Measurements from ENCODE around the gene CCDC51. TPM values are rescaled to one million over a fixed set of nuclear protein-coding genes. Genes with fewer than 3 reads are reported as not detected.

CCDC51 gene
- polyA plus RNA-seq, 4 donors, result 11.1 to 22.6 (median 21.7) TPM

DNA sequence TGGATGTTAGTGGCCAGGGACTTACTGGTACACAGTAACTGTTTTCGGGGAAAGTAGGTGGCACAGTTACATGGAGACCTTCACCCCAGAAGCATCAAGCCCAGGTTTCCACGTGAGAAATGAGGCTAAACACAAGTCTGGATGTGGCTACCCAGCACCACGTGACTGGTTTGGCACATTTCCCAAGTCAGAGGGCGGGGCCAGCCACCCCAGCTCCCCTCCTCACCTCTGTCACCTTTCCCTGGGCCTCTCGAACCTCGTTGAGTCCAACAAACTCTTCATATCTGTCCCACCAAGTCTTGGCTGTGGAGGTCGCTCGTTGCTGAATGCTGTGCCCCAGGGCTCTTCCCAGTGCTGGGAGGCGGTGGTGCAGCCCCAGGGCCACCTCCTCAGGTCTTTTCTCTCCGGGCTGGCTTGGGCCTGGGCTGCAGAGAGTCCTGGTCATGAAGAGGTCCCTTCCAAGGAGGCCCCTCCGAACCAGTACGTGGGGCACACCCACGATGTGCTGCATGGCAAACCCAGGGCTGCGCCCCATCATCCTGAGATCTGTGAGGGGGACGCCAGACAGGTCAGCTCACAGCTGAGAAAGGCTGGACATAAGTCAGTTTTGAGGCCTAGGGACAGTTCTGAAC, 5.2 kb downstream of the CCDC51 start:
- Histone ChIP-seq H3K27me3 (ENCODE audit: control insufficient read depth in 3 of 3, insufficient read depth in 3 of 3, low read length in 3 of 3) (no peaks in the 10 kb centered on the region), H3K36me3 (ENCODE audit: control insufficient read depth in 3 of 3, insufficient read depth in 2 of 3, low read depth in 1 of 3, low read length in 3 of 3) (peaks cover 0 to 34% (median 2%) of the 10 kb centered on the region in 3 donors), H3K4me3 (ENCODE audit: low read depth in 1 of 3, low read length in 3 of 3) (no peak overlapping the region), H3K27ac (ENCODE audit: low read depth in 1 of 3, low read length in 2 of 3) (peak overlapping the region; percentile 73 to 91 (median 75)), H3K9me3 (ENCODE audit: control insufficient read depth in 2 of 2, insufficient read depth in 1 of 2, low read depth in 1 of 2, low read length in 1 of 2) (no peaks in the 10 kb centered on the region), H3K4me1 (ENCODE audit: control insufficient read depth in 3 of 3, insufficient read depth in 2 of 3, low read depth in 1 of 3, low read length in 2 of 3) (peaks cover 3 to 57% (median 6%) of the 10 kb centered on the region in 3 donors)
- FAIRE-seq (no peak), DNase-seq (peak; percentile 55 to 71)
- WGBS, 3 donors, result 57 to 67% (median 57%) methylated on average over 15 of the region's 15 CpGs

DNA sequence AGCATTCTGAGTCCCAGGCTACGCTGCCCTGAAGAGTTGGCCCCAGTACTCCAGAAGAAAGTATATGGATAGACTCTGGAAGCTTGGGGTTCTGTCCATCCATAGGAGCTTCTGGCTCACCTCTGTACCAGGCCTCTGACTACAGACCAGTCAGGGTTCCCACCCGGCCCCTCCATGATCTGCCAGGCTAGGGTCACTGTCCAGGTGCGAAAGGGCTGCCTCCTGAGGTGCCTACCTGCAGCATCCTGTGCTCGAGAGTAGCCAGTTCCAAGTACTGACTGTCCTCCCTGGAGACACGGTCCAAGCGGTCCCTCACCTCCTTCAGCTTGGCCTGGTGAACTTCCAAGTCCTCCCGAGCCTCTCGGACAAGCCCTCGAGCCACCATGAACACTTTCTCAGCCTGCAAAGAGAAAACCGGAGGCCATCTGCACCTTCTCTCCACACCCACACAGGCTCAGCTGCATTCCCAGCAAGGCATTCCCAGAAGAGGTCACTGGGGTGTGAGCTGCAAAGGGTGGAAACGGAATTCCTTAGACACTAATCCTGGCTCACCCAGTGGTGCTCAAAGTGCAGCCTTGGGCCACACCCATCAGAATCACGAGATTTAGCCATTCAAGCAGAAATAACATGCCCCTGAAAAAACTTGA, 6.3 kb downstream of the CCDC51 start:
- peak overlapping the region; percentile 75 to 91 (median 81) for H3K27ac ChIP-seq (ENCODE audit: low read depth in 1 of 3, low read length in 2 of 3)
- FAIRE-seq, result no peak

DNA sequence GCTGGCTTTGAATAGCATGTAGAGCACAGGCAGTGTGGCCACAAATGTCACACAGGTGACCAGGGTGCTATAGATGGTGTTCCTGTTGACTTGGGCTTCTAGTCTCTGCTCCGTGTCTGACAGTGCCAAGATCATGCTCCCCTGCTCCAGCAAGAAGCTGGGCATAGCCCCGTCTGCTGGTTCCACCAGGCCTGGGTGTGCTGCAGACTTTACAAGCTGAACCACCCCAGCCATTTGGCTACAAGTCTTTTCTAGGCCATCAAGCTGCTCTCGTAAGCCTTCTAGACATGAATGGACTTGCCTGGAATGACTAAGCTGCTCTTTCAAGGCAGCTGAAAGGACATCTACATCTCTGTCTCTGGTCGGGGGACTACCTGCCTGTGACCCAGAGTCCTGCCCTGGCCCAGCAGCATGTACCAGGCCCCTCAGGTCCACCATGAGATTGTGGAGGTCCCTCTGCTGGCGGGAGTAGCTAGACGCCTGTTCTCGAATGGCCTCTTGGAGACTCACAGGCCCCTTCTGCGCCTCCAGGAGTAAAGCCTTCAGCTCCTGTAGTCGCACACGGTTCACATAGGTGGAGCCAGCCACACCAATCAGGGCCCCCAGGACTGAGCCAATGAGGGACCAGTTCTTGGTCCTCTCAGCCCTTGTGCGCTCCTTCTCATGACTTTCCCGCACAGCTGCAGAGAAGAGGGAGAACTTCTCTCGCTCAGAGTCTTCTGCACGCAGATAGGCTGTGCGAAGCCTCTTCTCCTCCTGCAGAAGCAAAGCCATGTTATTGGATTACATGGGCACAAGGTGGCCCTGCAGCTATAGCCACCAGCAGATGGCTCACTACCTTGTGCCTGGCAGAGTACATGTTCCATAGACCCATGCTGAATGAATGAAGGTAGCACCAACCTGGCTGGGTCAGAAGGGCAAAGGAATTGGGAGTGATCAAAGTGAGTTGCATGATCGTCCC, 7.2 kb downstream of the CCDC51 start:
- peaks cover 3 to 62% (median 6%) of the 10 kb centered on the region in 3 donors for H3K4me1 ChIP-seq (ENCODE audit: control insufficient read depth in 3 of 3, insufficient read depth in 2 of 3, low read depth in 1 of 3, low read length in 2 of 3)
- H3K4me3 ChIP-seq (ENCODE audit: low read depth in 1 of 3, low read length in 3 of 3), result peak overlapping the region in 1 of 3 donors; percentile 30

More for the DNA sequence above, 6.3 kb downstream of the CCDC51 start:
- Histone ChIP-seq H3K4me1 (ENCODE audit: control insufficient read depth in 3 of 3, insufficient read depth in 2 of 3, low read depth in 1 of 3, low read length in 2 of 3) (peaks cover 3 to 57% (median 6%) of the 10 kb centered on the region in 3 donors), H3K4me3 (ENCODE audit: low read depth in 1 of 3, low read length in 3 of 3) (peak overlapping the region in 2 of 3 donors; percentile 13 to 30), H3K27me3 (ENCODE audit: control insufficient read depth in 3 of 3, insufficient read depth in 3 of 3, low read length in 3 of 3) (no peaks in the 10 kb centered on the region), H3K36me3 (ENCODE audit: control insufficient read depth in 3 of 3, insufficient read depth in 2 of 3, low read depth in 1 of 3, low read length in 3 of 3) (peaks cover 0 to 34% (median 2%) of the 10 kb centered on the region in 3 donors), H3K9me3 (ENCODE audit: control insufficient read depth in 2 of 2, insufficient read depth in 1 of 2, low read depth in 1 of 2, low read length in 1 of 2) (no peaks in the 10 kb centered on the region)
- 27 to 63% (median 61%) methylated on average over 12 of the region's 12 CpGs for WGBS, 3 donors
- DNase-seq, result peak; percentile 95

DNA sequence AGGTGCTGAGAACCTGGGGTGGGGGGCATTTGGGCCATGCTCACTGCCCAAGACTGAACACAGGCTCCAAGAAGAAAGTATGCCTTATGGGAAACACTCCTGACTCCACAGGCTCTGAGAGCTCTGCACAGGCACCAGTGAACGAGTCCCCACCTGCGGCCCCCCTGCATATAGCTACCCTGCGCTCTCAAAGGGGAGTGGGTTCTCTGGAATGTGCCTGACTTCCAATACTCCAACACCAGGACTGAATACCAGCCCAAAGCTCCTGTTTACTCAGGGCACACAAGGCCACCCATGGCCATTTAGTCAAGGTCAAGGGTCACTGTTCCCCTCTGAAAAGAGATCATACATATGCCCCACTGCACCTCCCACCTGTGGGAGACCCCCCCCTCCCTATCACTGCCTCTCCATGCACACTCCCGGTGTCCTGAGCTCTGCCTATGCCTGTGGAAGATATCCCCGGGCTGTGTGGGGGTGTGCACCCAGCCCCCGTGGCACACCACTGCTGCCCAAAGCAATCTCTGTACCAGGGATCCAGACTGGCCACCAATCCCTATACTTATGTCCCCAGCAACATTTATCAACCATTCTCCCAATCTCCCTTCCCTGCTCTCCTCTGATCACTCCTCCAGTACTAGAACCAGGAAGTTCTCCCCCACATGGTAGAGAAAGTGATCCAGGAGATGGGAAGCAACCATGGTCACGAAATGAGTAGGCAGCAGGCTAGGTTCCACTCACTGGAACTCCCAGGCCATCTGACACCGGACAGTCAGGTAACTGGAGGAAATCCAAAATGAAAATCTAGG, 8.5 kb downstream of the CCDC51 start:
- Histone ChIP-seq H3K4me3 (ENCODE audit: low read depth in 1 of 3, low read length in 3 of 3) (no peak overlapping the region), H3K27ac (ENCODE audit: low read depth in 1 of 3, low read length in 2 of 3) (peak overlapping the region in 2 of 3 donors; percentile 17 to 98), H3K36me3 (ENCODE audit: control insufficient read depth in 3 of 3, insufficient read depth in 2 of 3, low read depth in 1 of 3, low read length in 3 of 3) (peaks cover 0 to 39% (median 2%) of the 10 kb centered on the region in 3 donors), H3K9me3 (ENCODE audit: control insufficient read depth in 2 of 2, insufficient read depth in 1 of 2, low read depth in 1 of 2, low read length in 1 of 2) (no peaks in the 10 kb centered on the region), H3K4me1 (ENCODE audit: control insufficient read depth in 3 of 3, insufficient read depth in 2 of 3, low read depth in 1 of 3, low read length in 2 of 3) (peaks cover 6 to 75% (median 6%) of the 10 kb centered on the region in 3 donors), H3K27me3 (ENCODE audit: control insufficient read depth in 3 of 3, insufficient read depth in 3 of 3, low read length in 3 of 3) (no peaks in the 10 kb centered on the region)
- peak in 1 of 2 donors; percentile 40 for DNase-seq
- 82 to 90% (median 88%) methylated on average over 8 of the region's 8 CpGs for WGBS, 3 donors
- FAIRE-seq, result no peak

More for the DNA sequence above, 7.2 kb downstream of the CCDC51 start:
- Histone ChIP-seq H3K9me3 (ENCODE audit: control insufficient read depth in 2 of 2, insufficient read depth in 1 of 2, low read depth in 1 of 2, low read length in 1 of 2) (no peaks in the 10 kb centered on the region), H3K36me3 (ENCODE audit: control insufficient read depth in 3 of 3, insufficient read depth in 2 of 3, low read depth in 1 of 3, low read length in 3 of 3) (peaks cover 0 to 34% (median 2%) of the 10 kb centered on the region in 3 donors), H3K27ac (ENCODE audit: low read depth in 1 of 3, low read length in 2 of 3) (peak overlapping the region; percentile 75 to 91 (median 81)), H3K27me3 (ENCODE audit: control insufficient read depth in 3 of 3, insufficient read depth in 3 of 3, low read length in 3 of 3) (no peaks in the 10 kb centered on the region)
- DNase-seq, result peak; percentile 46 to 65
- 82 to 87% (median 83%) methylated on average over 16 of the region's 16 CpGs for WGBS, 3 donors
- FAIRE-seq, result no peak

DNA sequence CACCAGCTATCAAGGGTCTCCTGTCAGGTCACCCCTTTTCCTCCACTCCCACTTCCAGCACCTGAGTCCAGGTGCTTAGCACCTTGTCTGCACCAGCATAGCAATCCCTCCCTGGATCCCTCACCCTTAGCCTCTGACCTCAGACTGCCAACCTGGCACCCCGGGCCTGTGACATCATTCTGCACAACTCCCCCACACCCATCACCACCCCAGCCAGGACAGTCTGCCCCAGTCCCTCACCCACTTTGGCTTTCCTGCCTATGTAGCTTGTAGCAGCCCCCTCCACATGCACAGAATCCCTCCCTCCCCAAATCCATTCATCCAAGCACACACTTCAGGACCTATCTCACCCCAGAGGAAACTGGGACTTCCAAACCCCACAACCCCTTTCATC, 9.2 kb downstream of the CCDC51 start:
- Histone ChIP-seq H3K27ac (ENCODE audit: low read depth in 1 of 3, low read length in 2 of 3) (peak overlapping the region in 2 of 3 donors; percentile 91 to 98), H3K4me1 (ENCODE audit: control insufficient read depth in 3 of 3, insufficient read depth in 2 of 3, low read depth in 1 of 3, low read length in 2 of 3) (peaks cover 6 to 80% (median 9%) of the 10 kb centered on the region in 3 donors), H3K9me3 (ENCODE audit: control insufficient read depth in 2 of 2, insufficient read depth in 1 of 2, low read depth in 1 of 2, low read length in 1 of 2) (no peaks in the 10 kb centered on the region), H3K36me3 (ENCODE audit: control insufficient read depth in 3 of 3, insufficient read depth in 2 of 3, low read depth in 1 of 3, low read length in 3 of 3) (peaks cover 0 to 44% (median 2%) of the 10 kb centered on the region in 3 donors), H3K27me3 (ENCODE audit: control insufficient read depth in 3 of 3, insufficient read depth in 3 of 3, low read length in 3 of 3) (no peaks in the 10 kb centered on the region), H3K4me3 (ENCODE audit: low read depth in 1 of 3, low read length in 3 of 3) (no peak overlapping the region)
- WGBS, 3 donors, result 11 to 58% (median 26%) methylated on average over 1 of the region's 1 CpG
- no peak for DNase-seq
- no peak for FAIRE-seq

DNA sequence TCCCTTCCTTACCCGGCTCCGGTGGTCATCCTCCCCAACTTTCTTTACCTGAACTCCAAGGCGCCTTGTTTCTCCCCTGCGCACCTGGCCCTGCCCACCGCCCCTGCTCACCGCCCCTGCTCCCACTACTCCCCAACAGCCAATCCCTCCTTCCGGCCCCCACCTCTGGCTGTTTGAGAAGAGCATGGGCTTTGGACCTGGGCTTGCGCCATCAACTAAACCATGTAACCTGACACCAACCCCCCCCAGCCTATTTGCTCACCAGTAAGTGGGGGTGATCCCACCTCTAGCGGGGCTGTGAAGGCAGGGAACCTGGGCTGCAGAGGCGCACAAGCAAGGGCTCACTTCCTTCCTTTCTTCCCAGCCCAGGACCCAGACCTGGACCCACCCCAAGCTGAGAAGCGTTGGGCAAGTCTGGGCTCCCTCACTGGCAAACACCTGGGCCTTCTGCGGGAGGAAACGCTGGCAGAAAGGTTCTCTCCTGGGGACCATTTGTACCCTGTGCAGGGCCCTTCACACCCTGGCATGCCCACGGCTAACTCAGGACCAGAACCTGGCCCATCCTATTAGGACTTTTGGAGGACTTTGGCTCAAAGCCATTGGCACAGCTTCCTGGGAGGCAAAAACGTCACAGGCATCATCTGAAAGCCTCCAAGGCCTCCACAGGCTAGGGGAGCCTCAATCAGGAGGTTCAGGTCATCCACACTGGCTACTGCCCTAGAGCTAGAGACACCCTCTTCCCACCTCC, 9.8 kb downstream of the CCDC51 start, which contains the start of gene PLXNB1:
Gene PLXNB1 (minus strand): TSS at position 127 of the 748 bp plus-strand sequence. CDS start 5,475 bp downstream, outside the sequence.
- peaks cover 0 to 46% (median 2%) of the 10 kb centered on the region in 3 donors for H3K36me3 ChIP-seq (ENCODE audit: control insufficient read depth in 3 of 3, insufficient read depth in 2 of 3, low read depth in 1 of 3, low read length in 3 of 3)
- H3K4me3 ChIP-seq (ENCODE audit: low read depth in 1 of 3, low read length in 3 of 3), result peak within 1 kb of the TSS; percentile 66 to 76 (median 74)
- no peak for FAIRE-seq
- peak within 1 kb of the TSS; percentile 91 to 98 (median 93) for H3K27ac ChIP-seq (ENCODE audit: low read depth in 1 of 3, low read length in 2 of 3)
- no peaks in the 10 kb centered on the region for H3K27me3 ChIP-seq (ENCODE audit: control insufficient read depth in 3 of 3, insufficient read depth in 3 of 3, low read length in 3 of 3)
- WGBS, 3 donors, result 8 to 18% (median 18%) methylated on average over 12 to 15 of the region's 15 CpGs
- H3K4me1 ChIP-seq (ENCODE audit: control insufficient read depth in 3 of 3, insufficient read depth in 2 of 3, low read depth in 1 of 3, low read length in 2 of 3), result peaks cover 6 to 80% (median 10%) of the 10 kb centered on the region in 3 donors
- H3K9me3 ChIP-seq (ENCODE audit: control insufficient read depth in 2 of 2, insufficient read depth in 1 of 2, low read depth in 1 of 2, low read length in 1 of 2), result no peaks in the 10 kb centered on the region
- peak; percentile 83 to 97 for DNase-seq

DNA sequence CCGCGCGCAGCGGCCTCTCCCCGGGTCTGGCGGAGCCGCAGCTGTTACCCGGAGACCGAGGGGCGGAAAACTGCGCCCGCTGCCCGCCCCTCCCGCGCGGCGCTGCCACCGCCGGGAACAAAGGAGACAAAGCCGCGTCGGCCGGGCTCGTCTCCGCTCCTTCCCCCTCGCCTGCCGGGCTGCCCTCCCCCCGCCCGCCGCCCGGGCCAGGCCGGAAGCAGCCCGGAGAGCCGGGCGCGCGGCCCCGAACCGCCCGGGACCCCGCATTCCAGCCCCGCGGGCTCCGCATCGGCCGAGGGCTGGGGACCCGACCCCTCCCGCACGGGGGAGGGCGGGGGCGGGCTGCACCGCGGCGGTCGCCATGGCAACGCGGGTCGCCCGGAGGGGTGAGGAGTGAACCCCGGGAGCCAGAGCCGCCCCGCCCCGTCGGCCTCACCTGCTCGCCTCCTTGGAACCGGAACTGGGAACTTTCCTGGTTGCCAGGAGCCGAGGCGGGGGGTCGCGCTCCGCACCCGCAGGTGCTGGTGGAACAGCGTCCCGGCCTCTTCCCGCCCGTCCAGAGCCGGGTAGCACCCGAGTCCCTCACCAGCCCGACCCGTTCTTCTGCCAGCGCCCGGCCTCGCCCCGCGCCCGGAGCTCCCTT, 10.5 kb downstream of the CCDC51 start:
- Histone ChIP-seq H3K4me3 (ENCODE audit: low read depth in 1 of 3, low read length in 3 of 3) (peak overlapping the region; percentile 66 to 76 (median 74)), H3K27me3 (ENCODE audit: control insufficient read depth in 3 of 3, insufficient read depth in 3 of 3, low read length in 3 of 3) (no peaks in the 10 kb centered on the region), H3K27ac (ENCODE audit: low read depth in 1 of 3, low read length in 2 of 3) (peak overlapping the region; percentile 91 to 98 (median 93)), H3K4me1 (ENCODE audit: control insufficient read depth in 3 of 3, insufficient read depth in 2 of 3, low read depth in 1 of 3, low read length in 2 of 3) (peaks cover 5 to 79% (median 10%) of the 10 kb centered on the region in 3 donors), H3K9me3 (ENCODE audit: control insufficient read depth in 2 of 2, insufficient read depth in 1 of 2, low read depth in 1 of 2, low read length in 1 of 2) (no peaks in the 10 kb centered on the region), H3K36me3 (ENCODE audit: control insufficient read depth in 3 of 3, insufficient read depth in 2 of 3, low read depth in 1 of 3, low read length in 3 of 3) (peaks cover 0 to 46% (median 2%) of the 10 kb centered on the region in 3 donors)
- 1% methylated on average over 34 to 86 of the region's 86 CpGs for WGBS, 3 donors
- FAIRE-seq (no peak), DNase-seq (peak; percentile 73 to 91)
